Coronary artery (tissue), 2 donors: ENCODE measurements around the gene AADAT.
"Not testable (repeated sequence)": the region's sequence is repeated elsewhere in the genome, so short reads cannot be mapped to it uniquely, and the experiment has no call there.

Experiments used
- DNase-seq: peaks from one replicate; pipeline ENCODE4 v3.0.0-alpha.2; 2017; ENCODE audit warnings: low spot score
- H3K27ac ChIP-seq, 2 donors: fragments of 200-600 bp; sonication (generic); one replicate each; pipeline ENCODE4 v1.5.1; 2016 to 2019
- H3K4me3 ChIP-seq: fragments of 200-600 bp; sonication (generic); 2 replicates; pipeline ENCODE4 v1.5.1; 2016; ENCODE audit warnings: mild to moderate bottlenecking, moderate library complexity
- TF ChIP-seq, protein P1 (sequence below): fragments of 200-600 bp; sonication (generic); IDR thresholded peaks from one replicate; pipeline ENCODE4 v1.5.1; 2019; ENCODE audit warnings: antibody characterized with exemption

The AADAT gene

DNA sequence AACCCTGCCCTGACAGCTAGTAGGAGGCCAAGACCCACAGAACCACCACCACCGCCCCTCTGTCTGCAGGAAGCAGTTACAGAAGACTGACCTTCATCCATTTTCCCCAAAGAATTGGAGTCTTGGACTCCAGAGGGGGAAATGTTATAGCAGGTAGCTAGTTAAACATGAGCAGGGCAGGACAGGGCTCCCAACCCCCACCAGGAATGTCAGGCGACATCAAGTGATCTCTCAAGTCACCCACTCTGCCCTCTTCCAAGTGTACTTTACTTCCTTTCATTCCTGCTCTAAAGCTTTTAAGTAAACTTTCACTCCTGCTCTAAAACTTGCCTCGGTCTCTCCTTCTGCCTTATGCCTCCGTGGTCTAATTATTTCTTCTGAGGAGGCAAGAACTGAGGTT lies 17.1 kb upstream of the AADAT start:
- Histone ChIP-seq H3K4me3 (no peak overlapping the region), H3K27ac (no peak overlapping the region)
- TF ChIP-seq, protein P1, sequence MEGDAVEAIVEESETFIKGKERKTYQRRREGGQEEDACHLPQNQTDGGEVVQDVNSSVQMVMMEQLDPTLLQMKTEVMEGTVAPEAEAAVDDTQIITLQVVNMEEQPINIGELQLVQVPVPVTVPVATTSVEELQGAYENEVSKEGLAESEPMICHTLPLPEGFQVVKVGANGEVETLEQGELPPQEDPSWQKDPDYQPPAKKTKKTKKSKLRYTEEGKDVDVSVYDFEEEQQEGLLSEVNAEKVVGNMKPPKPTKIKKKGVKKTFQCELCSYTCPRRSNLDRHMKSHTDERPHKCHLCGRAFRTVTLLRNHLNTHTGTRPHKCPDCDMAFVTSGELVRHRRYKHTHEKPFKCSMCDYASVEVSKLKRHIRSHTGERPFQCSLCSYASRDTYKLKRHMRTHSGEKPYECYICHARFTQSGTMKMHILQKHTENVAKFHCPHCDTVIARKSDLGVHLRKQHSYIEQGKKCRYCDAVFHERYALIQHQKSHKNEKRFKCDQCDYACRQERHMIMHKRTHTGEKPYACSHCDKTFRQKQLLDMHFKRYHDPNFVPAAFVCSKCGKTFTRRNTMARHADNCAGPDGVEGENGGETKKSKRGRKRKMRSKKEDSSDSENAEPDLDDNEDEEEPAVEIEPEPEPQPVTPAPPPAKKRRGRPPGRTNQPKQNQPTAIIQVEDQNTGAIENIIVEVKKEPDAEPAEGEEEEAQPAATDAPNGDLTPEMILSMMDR: no peak
- no peak for DNase-seq

DNA sequence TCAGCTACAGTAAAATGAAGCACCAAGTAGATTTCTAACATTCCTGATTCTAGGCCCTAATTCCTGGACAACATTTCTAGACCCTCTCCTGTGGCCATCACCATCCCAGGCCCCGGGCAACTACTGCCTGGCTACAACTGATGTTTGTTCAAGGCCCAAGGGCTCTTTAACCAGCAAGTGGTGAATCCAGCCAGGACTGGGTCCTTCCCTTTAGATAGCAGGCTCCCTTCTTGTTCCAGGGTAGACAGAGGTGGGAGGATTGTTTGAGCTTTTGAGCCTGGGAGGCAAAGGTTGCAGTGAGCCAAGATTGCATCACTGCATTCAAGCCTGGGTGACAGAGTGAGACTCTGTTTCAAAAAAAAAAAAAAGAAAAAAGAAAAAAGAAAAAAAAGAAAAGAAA lies 12.7 kb upstream of the AADAT start:
- no peak for DNase-seq
- Histone ChIP-seq H3K4me3 (no peak overlapping the region), H3K27ac (no peak overlapping the region)
- TF ChIP-seq, protein P1: no peak

DNA sequence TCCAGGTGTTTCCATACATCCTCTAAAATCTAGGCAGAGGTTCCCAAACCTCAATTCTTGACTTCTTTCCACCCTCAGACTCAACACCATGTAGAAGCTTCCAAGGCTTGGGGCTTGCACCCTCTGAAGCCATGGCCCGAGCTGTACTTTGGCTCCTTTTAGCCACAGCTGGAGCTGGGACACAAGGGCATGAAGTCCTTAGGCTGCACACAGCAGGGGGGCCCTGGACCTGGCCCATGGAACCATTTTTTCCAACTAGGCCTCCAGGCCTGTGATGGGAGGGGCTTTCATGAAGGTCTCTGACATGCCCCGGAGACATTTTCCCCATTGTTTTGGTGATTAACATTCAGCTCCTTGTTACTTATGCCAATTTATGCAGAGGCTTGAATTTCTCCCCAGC lies 8.4 kb upstream of the AADAT start:
- H3K4me3 ChIP-seq, H3K27ac ChIP-seq, DNase-seq: not testable (repeated sequence)

DNA sequence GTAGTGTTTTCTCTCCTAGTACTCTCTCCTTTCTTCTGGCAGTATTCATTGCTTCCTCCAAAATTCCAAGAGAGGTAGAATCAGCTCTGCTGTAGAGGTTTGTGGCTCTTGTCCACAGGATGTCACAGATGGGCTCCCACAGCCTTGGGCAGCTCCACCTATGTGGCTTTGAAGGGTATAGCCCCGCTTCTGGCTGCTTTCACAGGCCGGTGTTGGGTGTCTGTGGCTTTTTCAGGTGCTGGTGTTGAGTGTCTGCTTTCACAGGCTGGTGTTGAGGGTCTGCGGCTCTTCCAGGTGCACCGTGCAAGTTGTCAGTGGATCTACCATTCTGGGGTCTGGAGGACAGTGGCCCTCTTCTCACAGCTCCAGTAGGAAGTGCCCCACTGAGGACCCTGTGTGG lies 7.9 kb upstream of the AADAT start:
- Histone ChIP-seq H3K27ac (no peak overlapping the region), H3K4me3 (no peak overlapping the region)
- TF ChIP-seq, protein P1: no peak
- DNase-seq: no peak

DNA sequence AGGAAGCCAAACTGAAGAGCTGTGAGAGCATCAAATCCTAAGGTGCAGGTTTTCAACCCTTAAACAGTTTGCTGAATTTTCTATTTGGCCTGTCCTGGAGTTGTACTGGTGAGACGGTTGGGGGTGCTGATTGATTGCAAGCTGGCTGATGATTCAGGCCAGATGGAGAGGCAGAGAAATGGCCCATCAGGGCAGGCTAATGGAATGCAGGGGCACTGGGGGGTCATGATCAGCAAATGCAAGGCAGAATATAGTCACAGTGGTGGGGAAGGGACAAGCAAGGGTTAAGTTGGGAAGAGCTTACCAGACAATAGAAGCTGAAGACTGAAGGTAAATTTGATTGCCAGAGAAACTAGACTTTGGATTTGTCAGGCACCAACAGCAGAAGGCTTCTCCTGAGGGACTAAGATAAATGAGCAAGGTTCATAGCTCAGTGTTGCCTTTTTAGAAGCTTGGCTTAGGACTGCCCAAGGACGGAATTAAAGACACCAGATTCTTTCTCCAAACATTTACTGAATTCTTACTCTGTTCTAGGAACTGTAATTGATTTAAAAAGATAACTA lies 4.3 kb upstream of the AADAT start:
- DNase-seq: no peak
- no peak overlapping the region for H3K4me3 ChIP-seq
- TF ChIP-seq, protein P1: no peak
- no peak overlapping the region for H3K27ac ChIP-seq

DNA sequence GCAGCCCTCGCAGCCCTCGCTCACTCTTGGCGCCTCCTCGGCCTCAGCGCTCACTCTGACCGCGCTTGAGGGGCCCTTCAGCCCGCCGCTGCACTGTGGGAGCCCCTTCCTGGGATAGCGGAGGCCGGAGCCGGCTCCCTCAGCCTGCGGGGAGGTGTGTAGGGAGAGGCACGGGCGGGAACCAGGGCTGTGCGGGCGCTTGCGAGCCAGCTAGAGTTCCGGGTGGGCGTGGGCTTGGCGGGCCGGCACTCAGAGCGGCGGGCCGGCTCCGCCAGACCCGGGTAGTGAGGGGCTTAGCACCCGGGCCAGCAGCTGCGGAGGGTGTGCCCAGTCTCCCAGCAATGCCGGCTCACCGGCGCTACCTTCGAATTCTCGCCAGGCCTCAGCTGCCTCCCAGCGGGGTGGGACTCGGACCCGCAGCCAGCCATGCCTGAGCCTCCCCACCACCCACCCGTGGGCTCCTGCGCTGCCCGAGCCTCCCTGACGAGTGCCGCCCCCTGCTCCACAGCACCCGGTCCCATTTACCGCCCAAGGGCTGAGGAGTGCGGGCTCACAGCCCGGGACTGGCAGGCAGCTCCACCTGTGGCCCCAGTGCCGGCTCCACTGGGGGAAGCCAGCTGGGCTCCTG lies 1.4 kb upstream of the AADAT start:
- TF ChIP-seq, protein P1: no peak
- no peak for DNase-seq

DNA sequence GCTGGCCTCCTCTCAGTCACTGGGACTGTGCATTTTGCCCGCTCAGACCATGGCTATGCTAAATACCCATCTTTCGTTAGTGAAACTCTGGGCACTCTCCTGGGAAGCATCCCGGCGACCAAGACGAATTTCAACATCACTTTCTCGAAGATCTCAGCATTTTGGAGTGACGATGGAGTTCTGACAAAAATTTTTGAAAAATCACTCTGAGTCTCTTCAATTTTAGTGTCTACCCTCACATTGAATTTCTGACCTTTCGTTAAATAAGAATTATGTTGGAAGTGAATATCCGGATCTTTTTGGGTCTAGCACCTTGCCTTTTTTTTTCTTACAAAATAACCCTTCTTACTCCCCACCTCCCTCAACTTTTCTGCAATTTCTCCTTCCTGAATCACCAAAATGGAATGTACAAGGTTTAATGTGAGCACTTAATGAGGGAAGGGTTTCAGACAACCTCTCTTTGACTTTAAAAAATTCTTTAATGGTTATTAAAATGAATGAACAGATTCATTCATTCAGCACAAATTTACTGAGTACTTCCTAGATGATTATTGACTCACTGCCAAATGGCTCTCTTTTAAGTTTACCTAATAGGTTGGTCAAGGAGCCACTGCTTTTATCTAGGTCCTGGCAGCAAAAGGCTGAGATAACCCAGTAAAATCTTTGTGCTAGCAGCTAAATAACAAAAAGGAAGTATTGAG lies 746 bp upstream of the AADAT start:
- Histone ChIP-seq H3K27ac (peak overlapping the region in 1 of 2 donors; percentile 8), H3K4me3 (peak overlapping the region; percentile 80)
- no peak for DNase-seq
- TF ChIP-seq, protein P1: no peak

More for the DNA sequence above, 1.4 kb upstream of the AADAT start:
- Histone ChIP-seq H3K27ac (no peak overlapping the region), H3K4me3 (no peak overlapping the region)
